ENCODE data around the gene SORCS2.

DNA sequence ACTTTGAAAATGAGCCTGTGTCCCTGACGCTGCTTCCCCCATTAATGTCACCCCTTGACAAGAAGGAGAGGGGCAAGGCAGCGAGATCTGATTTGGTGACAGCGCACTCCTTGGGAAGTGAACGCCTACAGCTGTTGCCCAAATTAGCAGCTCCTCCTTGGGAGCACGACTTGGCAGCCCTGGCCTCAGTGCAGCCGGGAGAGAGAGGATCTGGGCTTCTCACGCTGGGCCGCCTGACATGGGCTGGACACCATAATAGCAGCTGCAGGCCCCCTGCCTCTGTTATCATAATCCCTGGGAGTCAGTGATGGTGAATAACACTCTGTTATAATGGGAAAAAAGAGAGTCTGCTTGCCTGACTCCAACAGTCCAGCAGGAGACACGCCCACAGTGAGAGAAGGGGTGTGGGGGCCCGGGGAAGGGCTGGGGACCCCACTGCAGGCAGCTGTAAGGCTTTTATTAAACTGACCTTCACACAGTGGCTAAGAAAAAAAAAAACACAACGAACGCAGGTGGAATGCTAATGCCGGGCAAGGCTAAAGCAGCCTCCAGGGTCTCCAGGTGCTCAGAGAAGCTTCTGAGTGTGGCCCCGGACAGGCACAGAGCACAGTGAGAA lies 169.1 kb downstream of the SORCS2 start:
- no peak for TF ChIP-seq POLR2A (IDR thresholded peaks at IDR 0.05)
- TF ChIP-seq, protein P1, sequence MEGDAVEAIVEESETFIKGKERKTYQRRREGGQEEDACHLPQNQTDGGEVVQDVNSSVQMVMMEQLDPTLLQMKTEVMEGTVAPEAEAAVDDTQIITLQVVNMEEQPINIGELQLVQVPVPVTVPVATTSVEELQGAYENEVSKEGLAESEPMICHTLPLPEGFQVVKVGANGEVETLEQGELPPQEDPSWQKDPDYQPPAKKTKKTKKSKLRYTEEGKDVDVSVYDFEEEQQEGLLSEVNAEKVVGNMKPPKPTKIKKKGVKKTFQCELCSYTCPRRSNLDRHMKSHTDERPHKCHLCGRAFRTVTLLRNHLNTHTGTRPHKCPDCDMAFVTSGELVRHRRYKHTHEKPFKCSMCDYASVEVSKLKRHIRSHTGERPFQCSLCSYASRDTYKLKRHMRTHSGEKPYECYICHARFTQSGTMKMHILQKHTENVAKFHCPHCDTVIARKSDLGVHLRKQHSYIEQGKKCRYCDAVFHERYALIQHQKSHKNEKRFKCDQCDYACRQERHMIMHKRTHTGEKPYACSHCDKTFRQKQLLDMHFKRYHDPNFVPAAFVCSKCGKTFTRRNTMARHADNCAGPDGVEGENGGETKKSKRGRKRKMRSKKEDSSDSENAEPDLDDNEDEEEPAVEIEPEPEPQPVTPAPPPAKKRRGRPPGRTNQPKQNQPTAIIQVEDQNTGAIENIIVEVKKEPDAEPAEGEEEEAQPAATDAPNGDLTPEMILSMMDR (IDR thresholded peaks at IDR 0.05), result no peak

Measured in breast epithelium (tissue), 3 donors.